ENCODE data around the gene HSPH1.

Gene HSPH1

DNA sequence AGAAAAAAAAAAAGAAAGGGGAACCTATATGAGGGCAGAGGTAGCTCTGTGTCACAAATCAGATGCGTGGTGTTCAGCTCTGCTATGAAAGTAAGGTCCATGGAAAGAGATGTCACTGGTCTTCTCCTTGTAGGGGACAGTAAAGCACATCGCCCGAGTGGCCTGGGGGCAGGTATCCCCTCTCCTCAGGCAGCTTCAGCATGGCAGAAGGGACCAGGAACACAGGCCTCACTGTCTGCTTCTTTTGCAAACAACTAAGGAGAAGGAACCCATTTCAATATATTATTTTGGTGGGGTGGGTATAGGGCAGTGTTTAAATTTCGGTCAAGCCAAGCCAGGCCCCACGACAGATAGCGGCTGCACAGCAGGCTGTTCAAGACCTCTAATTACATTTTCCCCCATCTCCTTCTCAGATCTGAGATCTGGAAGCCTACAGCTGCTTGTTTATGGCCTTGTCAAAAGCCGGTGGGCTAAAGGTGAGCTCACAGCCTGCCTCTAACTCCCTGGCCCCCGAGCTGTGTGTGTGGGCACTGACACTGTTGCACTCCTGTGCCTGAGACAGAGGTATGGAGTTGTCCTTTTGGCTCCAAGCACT, 72.8 kb downstream of the HSPH1 start:
- H4K20me1 ChIP-seq, result no peaks in the 10 kb centered on the region
- H3K4me1 ChIP-seq, result peaks cover 0 to 7% (median 0%) of the 10 kb centered on the region in 10 experiments; a peak in 3 of 20 replicates
- H3K9me3 ChIP-seq (replicated peaks in 1 of 11), result no peaks in the 10 kb centered on the region
- H3K4me3 ChIP-seq, result no peak overlapping the region
- no peaks in the 10 kb centered on the region for H3K36me3 ChIP-seq
- no peak for TF ChIP-seq Cebpa-rat (IDR thresholded peaks at IDR 0.05)
- H3K27me3 ChIP-seq, result no peaks in the 10 kb centered on the region
- no peak overlapping the region for H3K27ac ChIP-seq
- H3K9ac ChIP-seq, result no peak overlapping the region
- no peak overlapping the region for H3K4me2 ChIP-seq

All from BLaER1 treated with 17β-estradiol and CSF1 and Interleukin-3, amounts not matched to agents 10 nM and 100 nM (cell line).